HEK293 (cell line): ENCODE data around the gene PPP1R36.

ENCODE experiments used
- BCL11B ChIP-seq: fragments of 450-650 bp; formaldehyde crosslinking; IDR thresholded peaks from 2 replicates; pipeline ENCODE4 v1.5.1; 2016; ENCODE audit warnings: low read depth, missing biosample characterization, missing genetic modification characterization
- GFI1B ChIP-seq: fragments of 450-650 bp; formaldehyde crosslinking; IDR thresholded peaks from 2 replicates; pipeline ENCODE4 v1.5.1; 2016; ENCODE audit warnings: missing biosample characterization, missing genetic modification characterization
- HOXA7 ChIP-seq: sonication (generic); formaldehyde crosslinking; IDR thresholded peaks from 2 replicates; pipeline ENCODE4 v1.8.1; 2022; ENCODE audit warnings: missing genetic modification reagents, borderline replicate concordance
- KLF9 ChIP-seq: fragments of 450-650 bp; formaldehyde crosslinking; IDR thresholded peaks from 2 replicates; pipeline ENCODE4 v1.5.1; 2016; ENCODE audit warnings: missing biosample characterization, missing genetic modification characterization, low read depth
- MZF1 ChIP-seq: fragments of 450-650 bp; formaldehyde crosslinking; IDR thresholded peaks from 2 replicates; pipeline ENCODE4 v1.5.1; 2017; ENCODE audit warnings: missing biosample characterization, missing genetic modification characterization, borderline replicate concordance
- ZBTB21 ChIP-seq: fragments of 450-650 bp; formaldehyde crosslinking; IDR thresholded peaks from 2 replicates; pipeline ENCODE4 v1.5.1; 2017; ENCODE audit warnings: missing biosample characterization, missing genetic modification characterization
- ZBTB48 ChIP-seq: fragments of 450-650 bp; formaldehyde crosslinking; IDR thresholded peaks from 2 replicates; pipeline ENCODE4 v1.5.1; 2016; ENCODE audit warnings: missing biosample characterization, missing genetic modification characterization
- ZFP37 ChIP-seq: fragments of 450-650 bp; formaldehyde crosslinking; IDR thresholded peaks from 2 replicates; pipeline ENCODE4 v1.5.1; 2016; ENCODE audit warnings: missing biosample characterization, missing genetic modification characterization
- ZNF121 ChIP-seq: fragments of 450-650 bp; formaldehyde crosslinking; IDR thresholded peaks from 2 replicates; pipeline ENCODE4 v1.5.1; 2016; ENCODE audit warnings: missing biosample characterization, missing genetic modification characterization
- ZNF138 ChIP-seq: fragments of 450-650 bp; formaldehyde crosslinking; IDR thresholded peaks from 2 replicates; pipeline ENCODE4 v1.5.1; 2016; ENCODE audit warnings: missing biosample characterization, missing genetic modification characterization, borderline replicate concordance
- ZNF175 ChIP-seq: fragments of 450-650 bp; formaldehyde crosslinking; IDR thresholded peaks from 2 replicates; pipeline ENCODE4 v1.5.1; 2016; ENCODE audit warnings: missing biosample characterization, missing genetic modification characterization
- ZNF221 ChIP-seq: fragments of 450-650 bp; formaldehyde crosslinking; IDR thresholded peaks from 2 replicates; pipeline ENCODE4 v1.5.1; 2017; ENCODE audit warnings: missing biosample characterization, missing genetic modification characterization, borderline replicate concordance
- ZNF423 ChIP-seq: fragments of 450-650 bp; formaldehyde crosslinking; IDR thresholded peaks from 2 replicates; pipeline ENCODE4 v1.5.1; 2016; ENCODE audit warnings: missing biosample characterization, missing genetic modification characterization
- ZNF510 ChIP-seq: fragments of 450-650 bp; formaldehyde crosslinking; IDR thresholded peaks from 2 replicates; pipeline ENCODE4 v1.5.1; 2018; ENCODE audit warnings: mild to moderate bottlenecking, missing genetic modification characterization, missing biosample characterization; ENCODE audit not compliant: insufficient replicate concordance
- ZNF544 ChIP-seq: fragments of 450-650 bp; formaldehyde crosslinking; IDR thresholded peaks from 2 replicates; pipeline ENCODE4 v1.5.0; 2017; ENCODE audit warnings: missing biosample characterization, missing genetic modification characterization
- ZNF629 ChIP-seq: fragments of 450-650 bp; formaldehyde crosslinking; IDR thresholded peaks from 2 replicates; pipeline ENCODE4 v1.5.1; 2017; ENCODE audit warnings: missing biosample characterization, missing genetic modification characterization
- TF ChIP-seq, protein P1 (sequence below): fragments of 450-650 bp; formaldehyde crosslinking; IDR thresholded peaks from 2 replicates; pipeline ENCODE4 v1.5.1; 2016; ENCODE audit warnings: missing biosample characterization, missing genetic modification characterization
- TF ChIP-seq, protein P2 (sequence below): fragments of 450-650 bp; formaldehyde crosslinking; IDR thresholded peaks from 2 replicates; pipeline ENCODE4 v1.5.1; 2016; ENCODE audit warnings: missing biosample characterization, missing genetic modification characterization
- TF ChIP-seq, protein P3 (sequence below): fragments of 450-650 bp; formaldehyde crosslinking; IDR thresholded peaks from 2 replicates; pipeline ENCODE4 v1.5.0; 2017; ENCODE audit warnings: missing biosample characterization, missing genetic modification characterization, borderline replicate concordance
- TF ChIP-seq, protein P4 (sequence below): fragments of 450-650 bp; formaldehyde crosslinking; IDR thresholded peaks from 2 replicates; pipeline ENCODE4 v1.5.1; 2016; ENCODE audit warnings: missing biosample characterization, missing genetic modification characterization, low read depth
- TF ChIP-seq, protein P5 (sequence below): IDR thresholded peaks from 2 replicates; pipeline ENCODE4 v1.6.1; 2011; ENCODE audit warnings: mild to moderate bottlenecking, low read depth, low read length, borderline replicate concordance
- TF ChIP-seq, protein P6 (sequence below): fragments of 450-650 bp; formaldehyde crosslinking; IDR thresholded peaks from 2 replicates; pipeline ENCODE4 v1.5.1; 2016; ENCODE audit warnings: missing biosample characterization, missing genetic modification characterization
- TF ChIP-seq, protein P7 (sequence below): fragments of 450-650 bp; formaldehyde crosslinking; IDR thresholded peaks from 2 replicates; pipeline ENCODE4 v1.5.1; 2016; ENCODE audit warnings: missing biosample characterization, missing genetic modification characterization

The PPP1R36 gene

DNA sequence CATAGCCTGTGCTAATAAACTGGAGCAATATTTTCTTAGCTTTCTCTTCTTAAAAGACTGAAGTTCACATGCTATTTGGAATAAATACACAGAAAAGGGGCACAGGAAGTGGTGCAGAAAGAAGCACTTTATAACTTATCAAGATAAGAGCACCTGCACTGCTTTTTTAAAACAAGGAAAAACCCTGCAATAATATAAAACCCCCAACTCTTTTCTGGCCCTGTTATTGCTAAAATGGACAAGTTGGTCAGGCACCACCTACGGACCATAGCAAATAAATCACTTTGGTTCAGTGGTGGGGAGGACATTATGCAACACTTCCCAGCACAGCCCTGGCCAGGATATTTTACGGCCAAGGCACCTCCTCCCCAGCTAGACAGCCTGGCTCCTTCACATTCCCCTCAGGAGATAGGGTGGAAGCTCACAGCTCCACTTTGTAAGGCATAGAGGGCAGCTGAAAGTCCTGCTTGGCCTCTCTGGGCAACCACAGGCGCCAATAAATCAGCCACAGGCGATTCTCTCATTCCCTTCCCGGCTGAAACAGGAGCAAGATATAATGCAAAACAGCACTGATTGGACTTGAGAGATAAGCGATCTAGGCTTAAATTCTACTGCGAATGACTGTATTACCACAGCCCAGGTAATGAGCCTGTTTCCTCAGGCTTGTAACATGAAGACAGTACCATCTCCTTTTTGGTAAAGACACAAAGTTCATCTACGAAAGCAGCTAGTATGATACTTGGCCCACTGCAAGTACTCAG, 48.2 kb upstream of the PPP1R36 start (continued):
- TF ChIP-seq BCL11B (tag by site-specific recombination) (no peak), GFI1B (tag by site-specific recombination) (0 out of 2 replicates have a peak, but pooled peaks have one; percentile 38), ZNF175 (tag by site-specific recombination) (no peak), ZNF121 (tag by site-specific recombination) (no peak), KLF9 (tag by site-specific recombination) (no peak), HOXA7 (CRISPR knock-in tag) (no peak), ZNF510 (tag by site-specific recombination) (no peak), ZNF544 (tag by site-specific recombination) (no peak), ZNF138 (no peak), ZBTB48 (tag by site-specific recombination) (no peak), ZNF423 (tag by site-specific recombination) (no peak), ZNF629 (tag by site-specific recombination) (no peak), ZFP37 (tag by site-specific recombination) (no peak), MZF1 (tag by site-specific recombination) (no peak), ZNF221 (tag by site-specific recombination) (no peak), ZBTB21 (no peak)
- TF ChIP-seq, protein P1, sequence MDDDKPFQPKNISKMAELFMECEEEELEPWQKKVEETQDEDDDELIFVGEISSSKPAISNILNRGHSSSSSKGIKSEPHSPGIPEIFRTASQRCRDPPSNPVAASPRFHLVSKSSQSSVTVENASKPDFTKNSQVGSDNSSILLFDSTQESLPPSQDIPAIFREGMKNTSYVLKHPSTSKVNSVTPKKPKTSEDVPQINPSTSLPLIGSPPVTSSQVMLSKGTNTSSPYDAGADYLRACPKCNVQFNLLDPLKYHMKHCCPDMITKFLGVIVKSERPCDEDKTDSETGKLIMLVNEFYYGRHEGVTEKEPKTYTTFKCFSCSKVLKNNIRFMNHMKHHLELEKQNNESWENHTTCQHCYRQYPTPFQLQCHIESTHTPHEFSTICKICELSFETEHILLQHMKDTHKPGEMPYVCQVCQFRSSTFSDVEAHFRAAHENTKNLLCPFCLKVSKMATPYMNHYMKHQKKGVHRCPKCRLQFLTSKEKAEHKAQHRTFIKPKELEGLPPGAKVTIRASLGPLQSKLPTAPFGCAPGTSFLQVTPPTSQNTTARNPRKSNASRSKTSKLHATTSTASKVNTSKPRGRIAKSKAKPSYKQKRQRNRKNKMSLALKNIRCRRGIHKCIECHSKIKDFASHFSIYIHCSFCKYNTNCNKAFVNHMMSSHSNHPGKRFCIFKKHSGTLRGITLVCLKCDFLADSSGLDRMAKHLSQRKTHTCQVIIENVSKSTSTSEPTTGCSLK (tag by site-specific recombination): no peak
- TF ChIP-seq, protein P2, sequence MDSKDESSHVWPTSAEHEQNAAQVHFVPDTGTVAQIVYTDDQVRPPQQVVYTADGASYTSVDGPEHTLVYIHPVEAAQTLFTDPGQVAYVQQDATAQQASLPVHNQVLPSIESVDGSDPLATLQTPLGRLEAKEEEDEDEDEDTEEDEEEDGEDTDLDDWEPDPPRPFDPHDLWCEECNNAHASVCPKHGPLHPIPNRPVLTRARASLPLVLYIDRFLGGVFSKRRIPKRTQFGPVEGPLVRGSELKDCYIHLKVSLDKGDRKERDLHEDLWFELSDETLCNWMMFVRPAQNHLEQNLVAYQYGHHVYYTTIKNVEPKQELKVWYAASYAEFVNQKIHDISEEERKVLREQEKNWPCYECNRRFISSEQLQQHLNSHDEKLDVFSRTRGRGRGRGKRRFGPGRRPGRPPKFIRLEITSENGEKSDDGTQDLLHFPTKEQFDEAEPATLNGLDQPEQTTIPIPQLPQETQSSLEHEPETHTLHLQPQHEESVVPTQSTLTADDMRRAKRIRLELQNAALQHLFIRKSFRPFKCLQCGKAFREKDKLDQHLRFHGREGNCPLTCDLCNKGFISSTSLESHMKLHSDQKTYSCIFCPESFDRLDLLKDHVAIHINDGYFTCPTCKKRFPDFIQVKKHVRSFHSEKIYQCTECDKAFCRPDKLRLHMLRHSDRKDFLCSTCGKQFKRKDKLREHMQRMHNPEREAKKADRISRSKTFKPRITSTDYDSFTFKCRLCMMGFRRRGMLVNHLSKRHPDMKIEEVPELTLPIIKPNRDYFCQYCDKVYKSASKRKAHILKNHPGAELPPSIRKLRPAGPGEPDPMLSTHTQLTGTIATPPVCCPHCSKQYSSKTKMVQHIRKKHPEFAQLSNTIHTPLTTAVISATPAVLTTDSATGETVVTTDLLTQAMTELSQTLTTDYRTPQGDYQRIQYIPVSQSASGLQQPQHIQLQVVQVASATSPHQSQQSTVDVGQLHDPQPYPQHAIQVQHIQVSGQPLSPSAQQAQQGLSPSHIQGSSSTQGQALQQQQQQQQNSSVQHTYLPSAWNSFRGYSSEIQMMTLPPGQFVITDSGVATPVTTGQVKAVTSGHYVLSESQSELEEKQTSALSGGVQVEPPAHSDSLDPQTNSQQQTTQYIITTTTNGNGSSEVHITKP: 0 out of 2 replicates have a peak, but pooled peaks have one; percentile 15
- TF ChIP-seq, protein P3, sequence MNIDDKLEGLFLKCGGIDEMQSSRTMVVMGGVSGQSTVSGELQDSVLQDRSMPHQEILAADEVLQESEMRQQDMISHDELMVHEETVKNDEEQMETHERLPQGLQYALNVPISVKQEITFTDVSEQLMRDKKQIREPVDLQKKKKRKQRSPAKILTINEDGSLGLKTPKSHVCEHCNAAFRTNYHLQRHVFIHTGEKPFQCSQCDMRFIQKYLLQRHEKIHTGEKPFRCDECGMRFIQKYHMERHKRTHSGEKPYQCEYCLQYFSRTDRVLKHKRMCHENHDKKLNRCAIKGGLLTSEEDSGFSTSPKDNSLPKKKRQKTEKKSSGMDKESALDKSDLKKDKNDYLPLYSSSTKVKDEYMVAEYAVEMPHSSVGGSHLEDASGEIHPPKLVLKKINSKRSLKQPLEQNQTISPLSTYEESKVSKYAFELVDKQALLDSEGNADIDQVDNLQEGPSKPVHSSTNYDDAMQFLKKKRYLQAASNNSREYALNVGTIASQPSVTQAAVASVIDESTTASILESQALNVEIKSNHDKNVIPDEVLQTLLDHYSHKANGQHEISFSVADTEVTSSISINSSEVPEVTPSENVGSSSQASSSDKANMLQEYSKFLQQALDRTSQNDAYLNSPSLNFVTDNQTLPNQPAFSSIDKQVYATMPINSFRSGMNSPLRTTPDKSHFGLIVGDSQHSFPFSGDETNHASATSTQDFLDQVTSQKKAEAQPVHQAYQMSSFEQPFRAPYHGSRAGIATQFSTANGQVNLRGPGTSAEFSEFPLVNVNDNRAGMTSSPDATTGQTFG (tag by site-specific recombination): no peak
- TF ChIP-seq, protein P4, sequence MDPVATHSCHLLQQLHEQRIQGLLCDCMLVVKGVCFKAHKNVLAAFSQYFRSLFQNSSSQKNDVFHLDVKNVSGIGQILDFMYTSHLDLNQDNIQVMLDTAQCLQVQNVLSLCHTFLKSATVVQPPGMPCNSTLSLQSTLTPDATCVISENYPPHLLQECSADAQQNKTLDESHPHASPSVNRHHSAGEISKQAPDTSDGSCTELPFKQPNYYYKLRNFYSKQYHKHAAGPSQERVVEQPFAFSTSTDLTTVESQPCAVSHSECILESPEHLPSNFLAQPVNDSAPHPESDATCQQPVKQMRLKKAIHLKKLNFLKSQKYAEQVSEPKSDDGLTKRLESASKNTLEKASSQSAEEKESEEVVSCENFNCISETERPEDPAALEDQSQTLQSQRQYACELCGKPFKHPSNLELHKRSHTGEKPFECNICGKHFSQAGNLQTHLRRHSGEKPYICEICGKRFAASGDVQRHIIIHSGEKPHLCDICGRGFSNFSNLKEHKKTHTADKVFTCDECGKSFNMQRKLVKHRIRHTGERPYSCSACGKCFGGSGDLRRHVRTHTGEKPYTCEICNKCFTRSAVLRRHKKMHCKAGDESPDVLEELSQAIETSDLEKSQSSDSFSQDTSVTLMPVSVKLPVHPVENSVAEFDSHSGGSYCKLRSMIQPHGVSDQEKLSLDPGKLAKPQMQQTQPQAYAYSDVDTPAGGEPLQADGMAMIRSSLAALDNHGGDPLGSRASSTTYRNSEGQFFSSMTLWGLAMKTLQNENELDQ (tag by site-specific recombination): no peak
- TF ChIP-seq, protein P5, sequence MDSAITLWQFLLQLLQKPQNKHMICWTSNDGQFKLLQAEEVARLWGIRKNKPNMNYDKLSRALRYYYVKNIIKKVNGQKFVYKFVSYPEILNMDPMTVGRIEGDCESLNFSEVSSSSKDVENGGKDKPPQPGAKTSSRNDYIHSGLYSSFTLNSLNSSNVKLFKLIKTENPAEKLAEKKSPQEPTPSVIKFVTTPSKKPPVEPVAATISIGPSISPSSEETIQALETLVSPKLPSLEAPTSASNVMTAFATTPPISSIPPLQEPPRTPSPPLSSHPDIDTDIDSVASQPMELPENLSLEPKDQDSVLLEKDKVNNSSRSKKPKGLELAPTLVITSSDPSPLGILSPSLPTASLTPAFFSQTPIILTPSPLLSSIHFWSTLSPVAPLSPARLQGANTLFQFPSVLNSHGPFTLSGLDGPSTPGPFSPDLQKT: no peak
- TF ChIP-seq, protein P6, sequence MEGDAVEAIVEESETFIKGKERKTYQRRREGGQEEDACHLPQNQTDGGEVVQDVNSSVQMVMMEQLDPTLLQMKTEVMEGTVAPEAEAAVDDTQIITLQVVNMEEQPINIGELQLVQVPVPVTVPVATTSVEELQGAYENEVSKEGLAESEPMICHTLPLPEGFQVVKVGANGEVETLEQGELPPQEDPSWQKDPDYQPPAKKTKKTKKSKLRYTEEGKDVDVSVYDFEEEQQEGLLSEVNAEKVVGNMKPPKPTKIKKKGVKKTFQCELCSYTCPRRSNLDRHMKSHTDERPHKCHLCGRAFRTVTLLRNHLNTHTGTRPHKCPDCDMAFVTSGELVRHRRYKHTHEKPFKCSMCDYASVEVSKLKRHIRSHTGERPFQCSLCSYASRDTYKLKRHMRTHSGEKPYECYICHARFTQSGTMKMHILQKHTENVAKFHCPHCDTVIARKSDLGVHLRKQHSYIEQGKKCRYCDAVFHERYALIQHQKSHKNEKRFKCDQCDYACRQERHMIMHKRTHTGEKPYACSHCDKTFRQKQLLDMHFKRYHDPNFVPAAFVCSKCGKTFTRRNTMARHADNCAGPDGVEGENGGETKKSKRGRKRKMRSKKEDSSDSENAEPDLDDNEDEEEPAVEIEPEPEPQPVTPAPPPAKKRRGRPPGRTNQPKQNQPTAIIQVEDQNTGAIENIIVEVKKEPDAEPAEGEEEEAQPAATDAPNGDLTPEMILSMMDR (tag by site-specific recombination): no peak
- TF ChIP-seq, protein P7, sequence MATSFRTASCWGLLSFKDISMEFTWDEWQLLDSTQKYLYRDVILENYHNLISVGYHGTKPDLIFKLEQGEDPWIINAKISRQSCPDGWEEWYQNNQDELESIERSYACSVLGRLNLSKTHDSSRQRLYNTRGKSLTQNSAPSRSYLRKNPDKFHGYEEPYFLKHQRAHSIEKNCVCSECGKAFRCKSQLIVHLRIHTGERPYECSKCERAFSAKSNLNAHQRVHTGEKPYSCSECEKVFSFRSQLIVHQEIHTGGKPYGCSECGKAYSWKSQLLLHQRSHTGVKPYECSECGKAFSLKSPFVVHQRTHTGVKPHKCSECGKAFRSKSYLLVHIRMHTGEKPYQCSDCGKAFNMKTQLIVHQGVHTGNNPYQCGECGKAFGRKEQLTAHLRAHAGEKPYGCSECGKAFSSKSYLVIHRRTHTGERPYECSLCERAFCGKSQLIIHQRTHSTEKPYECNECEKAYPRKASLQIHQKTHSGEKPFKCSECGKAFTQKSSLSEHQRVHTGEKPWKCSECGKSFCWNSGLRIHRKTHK (tag by site-specific recombination): no peak
